MM.1S (cell line): Measurements from ENCODE around the gene CLDN17.

Experiments used
- CTCF ChIP-seq: fragments of 300-600 bp; sonication (generic); IDR thresholded peaks from 2 replicates; pipeline ENCODE4 v1.5.1; 2016; ENCODE audit warnings: antibody characterized with exemption, low read length, mixed read lengths
- EZH2 ChIP-seq: fragments of 300-600 bp; sonication (generic); optimal IDR thresholded peaks from 2 replicates; pipeline ENCODE3; 2017; ENCODE audit warnings: low read depth, mild to moderate bottlenecking, antibody characterized with exemption, low read length, mixed read lengths

- TF ChIP-seq CTCF = no peak
- no peak for TF ChIP-seq EZH2
These were observed 49.0 kb downstream of the CLDN17 start for GRCh38 chr21:30117631-30118030.
